GM23338 (cell line): ENCODE data around the gene CDC42BPB.

Source experiments
- EZH2 ChIP-seq: fragments of 200-600 bp; sonication (generic); IDR thresholded peaks from one replicate; pipeline ENCODE4 v1.8.0; 2017; ENCODE audit warnings: antibody characterized with exemption, mild to moderate bottlenecking, low read depth; ENCODE audit not compliant: unreplicated experiment
- EZH2phosphoT487 ChIP-seq: fragments of 200-600 bp; sonication (generic); IDR thresholded peaks from one replicate; pipeline ENCODE4 v1.8.1; 2018; ENCODE audit warnings: antibody characterized with exemption; ENCODE audit not compliant: unreplicated experiment
- POLR2AphosphoS5 ChIP-seq: IDR thresholded peaks from 2 replicates; pipeline ENCODE4 v1.6.1; 2016; ENCODE audit warnings: antibody characterized with exemption, low read depth
- TF ChIP-seq, protein P1 (sequence below), 2 experiments: fragments of 200-600 bp in 1 of 2; sonication (generic) in 1 of 2; conservative IDR thresholded peaks; 2 replicates each; pipeline versions ENCODE4 v1.5.1 to v1.6.1; 2016 to 2017; ENCODE audit warnings: antibody characterized with exemption in 2 of 2, low read depth in 2 of 2, mild to moderate bottlenecking in 2 of 2, moderate library complexity in 1 of 2
- TF ChIP-seq, protein P2 (sequence below): IDR thresholded peaks from one replicate; pipeline ENCODE4 v1.6.1; 2018; ENCODE audit warnings: antibody characterized with exemption; ENCODE audit not compliant: unreplicated experiment

DNA sequence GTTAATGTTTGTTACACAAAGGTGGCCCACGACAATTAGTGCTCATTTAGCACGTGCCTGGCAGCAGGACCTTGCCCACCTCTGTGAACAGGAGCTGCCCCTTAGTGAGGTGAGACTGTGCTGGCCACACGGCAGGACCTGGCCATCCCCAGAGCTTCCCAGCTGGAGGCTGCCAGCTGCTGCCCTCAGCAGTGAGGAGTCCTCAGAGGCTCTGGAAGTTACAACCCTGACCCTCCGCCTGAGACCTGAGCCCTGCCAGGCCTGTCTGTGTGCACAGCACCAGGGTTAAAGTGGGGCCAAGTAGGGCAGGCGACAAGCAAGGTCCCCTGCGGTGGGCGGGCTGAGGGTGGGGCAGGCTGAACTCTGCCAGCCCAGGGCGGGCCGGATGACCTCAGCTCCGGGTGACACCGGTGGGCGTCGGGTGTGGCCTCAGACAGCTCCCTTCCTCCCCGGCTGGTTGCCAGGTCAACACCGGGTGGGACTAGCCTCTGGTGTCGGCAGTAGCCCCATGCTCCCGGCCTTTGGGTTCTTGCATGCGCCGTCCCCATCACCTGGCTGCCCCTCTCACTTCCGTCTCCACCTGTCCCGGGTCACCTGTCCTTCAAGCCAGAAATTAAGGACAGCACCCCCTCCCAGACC lies 17.5 kb upstream of the CDC42BPB start:
- TF ChIP-seq, protein P1, sequence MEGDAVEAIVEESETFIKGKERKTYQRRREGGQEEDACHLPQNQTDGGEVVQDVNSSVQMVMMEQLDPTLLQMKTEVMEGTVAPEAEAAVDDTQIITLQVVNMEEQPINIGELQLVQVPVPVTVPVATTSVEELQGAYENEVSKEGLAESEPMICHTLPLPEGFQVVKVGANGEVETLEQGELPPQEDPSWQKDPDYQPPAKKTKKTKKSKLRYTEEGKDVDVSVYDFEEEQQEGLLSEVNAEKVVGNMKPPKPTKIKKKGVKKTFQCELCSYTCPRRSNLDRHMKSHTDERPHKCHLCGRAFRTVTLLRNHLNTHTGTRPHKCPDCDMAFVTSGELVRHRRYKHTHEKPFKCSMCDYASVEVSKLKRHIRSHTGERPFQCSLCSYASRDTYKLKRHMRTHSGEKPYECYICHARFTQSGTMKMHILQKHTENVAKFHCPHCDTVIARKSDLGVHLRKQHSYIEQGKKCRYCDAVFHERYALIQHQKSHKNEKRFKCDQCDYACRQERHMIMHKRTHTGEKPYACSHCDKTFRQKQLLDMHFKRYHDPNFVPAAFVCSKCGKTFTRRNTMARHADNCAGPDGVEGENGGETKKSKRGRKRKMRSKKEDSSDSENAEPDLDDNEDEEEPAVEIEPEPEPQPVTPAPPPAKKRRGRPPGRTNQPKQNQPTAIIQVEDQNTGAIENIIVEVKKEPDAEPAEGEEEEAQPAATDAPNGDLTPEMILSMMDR (conservative IDR thresholded peaks at IDR 0.05; ENCODE audit: low read depth in 2 of 2) = no peak
- TF ChIP-seq EZH2phosphoT487 = no peak
- no peak for TF ChIP-seq POLR2AphosphoS5
- TF ChIP-seq, protein P2, sequence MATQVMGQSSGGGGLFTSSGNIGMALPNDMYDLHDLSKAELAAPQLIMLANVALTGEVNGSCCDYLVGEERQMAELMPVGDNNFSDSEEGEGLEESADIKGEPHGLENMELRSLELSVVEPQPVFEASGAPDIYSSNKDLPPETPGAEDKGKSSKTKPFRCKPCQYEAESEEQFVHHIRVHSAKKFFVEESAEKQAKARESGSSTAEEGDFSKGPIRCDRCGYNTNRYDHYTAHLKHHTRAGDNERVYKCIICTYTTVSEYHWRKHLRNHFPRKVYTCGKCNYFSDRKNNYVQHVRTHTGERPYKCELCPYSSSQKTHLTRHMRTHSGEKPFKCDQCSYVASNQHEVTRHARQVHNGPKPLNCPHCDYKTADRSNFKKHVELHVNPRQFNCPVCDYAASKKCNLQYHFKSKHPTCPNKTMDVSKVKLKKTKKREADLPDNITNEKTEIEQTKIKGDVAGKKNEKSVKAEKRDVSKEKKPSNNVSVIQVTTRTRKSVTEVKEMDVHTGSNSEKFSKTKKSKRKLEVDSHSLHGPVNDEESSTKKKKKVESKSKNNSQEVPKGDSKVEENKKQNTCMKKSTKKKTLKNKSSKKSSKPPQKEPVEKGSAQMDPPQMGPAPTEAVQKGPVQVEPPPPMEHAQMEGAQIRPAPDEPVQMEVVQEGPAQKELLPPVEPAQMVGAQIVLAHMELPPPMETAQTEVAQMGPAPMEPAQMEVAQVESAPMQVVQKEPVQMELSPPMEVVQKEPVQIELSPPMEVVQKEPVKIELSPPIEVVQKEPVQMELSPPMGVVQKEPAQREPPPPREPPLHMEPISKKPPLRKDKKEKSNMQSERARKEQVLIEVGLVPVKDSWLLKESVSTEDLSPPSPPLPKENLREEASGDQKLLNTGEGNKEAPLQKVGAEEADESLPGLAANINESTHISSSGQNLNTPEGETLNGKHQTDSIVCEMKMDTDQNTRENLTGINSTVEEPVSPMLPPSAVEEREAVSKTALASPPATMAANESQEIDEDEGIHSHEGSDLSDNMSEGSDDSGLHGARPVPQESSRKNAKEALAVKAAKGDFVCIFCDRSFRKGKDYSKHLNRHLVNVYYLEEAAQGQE = no peak
- no peak for TF ChIP-seq EZH2
